Stomach (tissue), 4 donors: ENCODE results near the gene UBXN2A.

Source experiments
- CTCF ChIP-seq, 7 experiments: fragments of 450-650 bp in 4 of 7; fragments of 200-600 bp in 3 of 7; sonication (generic) in 3 of 7; IDR thresholded peaks; one replicate each; pipeline ENCODE4 v1.5.1; 2016 to 2019; ENCODE audit warnings: antibody characterized with exemption in 7 of 7, control low read depth in 2 of 7, mild to moderate bottlenecking in 1 of 7
- POLR2A ChIP-seq, 4 donors: fragments of 450-650 bp; IDR thresholded peaks; one replicate each; pipeline ENCODE4 v1.6.1; 2016; ENCODE audit warnings: antibody characterized with exemption in 4 of 4, control low read depth in 2 of 4, mild to moderate bottlenecking in 1 of 4, moderate library complexity in 1 of 4

GRCh38 chr2:23918837-23919489 lies 21.3 kb upstream of the UBXN2A start:
- no peak for TF ChIP-seq CTCF (IDR thresholded peaks at IDR 0.05)
- TF ChIP-seq POLR2A (IDR thresholded peaks at IDR 0.05): no peak
